HuH-7.5 (cell line): ENCODE data around the gene USH2A.

Source experiments
- DNase-seq: peaks from one replicate; pipeline ENCODE4 v3.0.0; 2011; ENCODE audit warnings: low spot score

The USH2A gene

GRCh38 chr1:216270086-216270773 lies 153.0 kb downstream of the USH2A start:
- no peak for DNase-seq

DNA sequence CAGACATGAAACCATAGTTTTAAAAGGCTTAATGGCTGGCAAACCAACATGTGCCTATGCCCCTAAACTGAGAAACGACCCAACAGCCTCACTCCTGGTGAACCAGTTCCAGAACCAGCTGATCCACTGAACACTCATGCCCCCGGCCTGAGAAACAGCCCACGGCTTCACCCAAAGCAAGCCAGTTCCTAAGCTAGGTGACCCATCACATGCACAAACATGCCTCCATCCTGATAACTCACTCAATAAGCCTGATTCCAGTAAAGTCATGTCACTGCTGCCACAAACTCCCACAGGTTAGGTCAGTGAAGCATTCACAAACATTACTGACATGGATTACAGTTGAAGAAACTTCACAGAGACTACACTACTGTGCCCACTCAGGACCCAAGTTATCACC lies 161.6 kb downstream of the USH2A start:
- DNase-seq, result no peak

DNA sequence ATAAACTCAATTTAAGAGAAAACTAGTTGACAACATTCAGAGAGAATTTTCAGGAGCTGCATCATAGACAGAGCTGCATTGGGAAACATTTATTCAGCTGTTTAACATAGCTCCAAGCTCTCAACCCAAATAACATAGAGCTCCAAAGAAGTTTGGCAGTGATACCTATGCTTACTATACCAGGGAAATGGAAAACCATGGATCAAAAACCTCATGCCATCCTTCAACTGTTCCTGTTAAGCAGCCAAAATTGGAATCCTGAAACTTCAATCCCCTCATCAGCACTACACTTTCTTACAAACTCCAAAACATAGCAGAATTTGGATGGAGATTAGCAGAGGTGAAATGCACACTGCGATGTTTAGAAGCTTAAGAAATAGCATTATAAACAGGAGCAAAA lies 164.4 kb downstream of the USH2A start:
- no peak for DNase-seq

DNA sequence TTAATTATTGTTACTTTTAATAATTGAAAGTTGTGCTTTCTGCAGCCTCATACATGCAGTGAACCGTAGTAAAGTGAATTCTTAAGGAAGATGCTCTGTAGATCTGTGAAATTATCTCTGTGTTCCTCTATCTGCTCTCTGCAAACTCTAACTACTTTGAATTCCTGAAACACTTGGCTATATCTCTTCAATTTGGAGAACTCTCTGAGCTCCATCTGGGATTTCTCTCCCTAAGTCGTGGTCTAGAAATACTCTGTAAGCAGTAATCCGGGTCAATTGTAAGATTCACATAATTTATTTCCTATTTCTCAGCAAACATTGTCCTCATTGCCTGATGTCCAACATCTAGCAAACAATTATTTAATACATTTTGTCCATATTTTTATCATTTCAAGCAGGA lies 164.9 kb downstream of the USH2A start:
- no peak for DNase-seq

DNA sequence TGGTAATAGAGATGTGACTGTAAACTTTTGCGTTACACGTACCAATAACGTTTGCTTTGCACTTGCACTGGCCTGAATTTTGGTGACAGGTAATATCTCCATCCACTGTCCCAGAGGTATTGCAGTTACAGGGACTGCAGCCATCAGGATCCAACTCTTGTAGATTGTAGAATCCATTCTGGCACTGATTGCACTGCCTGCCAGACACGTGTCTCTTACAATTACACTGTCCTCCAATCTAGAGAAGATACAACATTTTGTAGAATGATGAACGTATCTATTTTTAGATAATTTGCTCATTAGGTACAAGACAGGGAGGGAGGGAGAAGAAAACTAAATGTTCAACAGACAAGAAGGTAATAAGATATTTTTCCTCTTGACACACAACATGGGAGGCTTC lies 172.4 kb downstream of the USH2A start:
- no peak for DNase-seq

DNA sequence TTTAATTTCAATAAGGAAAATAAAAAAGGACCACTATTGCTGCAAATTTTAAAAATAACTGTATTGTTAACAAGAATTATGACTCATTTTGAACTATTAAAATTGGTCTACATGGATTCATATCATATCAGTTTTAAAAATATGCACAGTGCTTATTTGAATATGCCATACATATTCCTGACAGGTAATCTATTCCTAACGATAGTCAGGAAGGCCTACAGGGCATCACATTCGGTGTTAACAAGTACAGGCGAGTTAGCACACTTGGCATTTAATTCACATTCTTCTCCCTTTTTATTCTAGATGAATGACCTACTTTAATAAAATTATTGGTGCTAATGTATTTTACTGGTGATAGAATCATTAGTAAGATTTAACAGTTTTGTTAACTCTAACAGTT lies 174.6 kb downstream of the USH2A start:
- no peak for DNase-seq

GRCh38 chr1:216247937-216248336 lies 175.3 kb downstream of the USH2A start:
- no peak for DNase-seq

GRCh38 chr1:216246577-216247203 lies 176.6 kb downstream of the USH2A start:
- DNase-seq, result no peak

DNA sequence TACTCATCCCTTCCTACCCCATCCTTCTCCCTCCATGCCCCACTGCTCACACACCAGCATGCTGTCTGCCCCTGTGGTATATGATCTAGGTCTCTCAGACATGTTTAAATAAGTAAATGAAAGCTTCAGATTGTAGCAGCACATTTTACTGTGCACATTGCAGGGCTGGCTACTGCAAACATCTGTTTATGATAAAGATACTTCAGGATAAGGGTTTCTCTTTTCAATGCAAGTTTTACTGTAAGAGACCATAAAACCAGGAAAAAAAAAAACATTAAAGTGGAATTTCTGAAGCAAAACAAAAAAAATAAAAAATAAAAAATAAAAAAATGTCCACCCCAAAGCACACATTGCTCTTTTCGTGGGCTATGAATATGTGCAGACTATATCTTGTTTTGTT lies 184.4 kb downstream of the USH2A start:
- no peak for DNase-seq

DNA sequence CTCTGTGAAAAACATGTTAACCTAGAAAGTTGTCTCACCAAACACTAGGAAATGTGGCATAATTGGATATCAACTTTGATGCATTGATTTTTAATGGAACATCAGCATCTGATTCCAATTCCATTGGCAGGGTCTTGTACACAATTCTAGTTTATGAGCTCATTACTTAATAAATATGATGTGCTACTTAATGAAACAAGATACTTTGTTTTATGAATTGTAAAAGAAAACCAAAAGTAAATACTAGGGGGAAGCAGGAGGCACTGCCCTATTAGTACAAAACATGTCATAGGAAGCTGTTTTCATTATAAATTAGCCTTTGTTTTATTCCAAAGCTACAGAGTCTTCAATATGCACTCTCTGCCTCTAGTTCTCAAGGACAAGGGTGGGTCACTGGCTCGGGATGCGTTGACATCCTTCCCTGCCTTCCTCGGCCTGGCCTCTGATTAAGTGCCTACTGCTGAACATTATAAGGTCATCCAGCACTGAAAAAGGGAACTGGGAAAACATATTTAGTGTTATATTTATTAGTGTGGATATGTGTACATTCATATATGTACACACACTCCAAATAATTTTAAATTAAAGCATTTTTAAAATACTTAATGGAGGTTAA lies 185.2 kb downstream of the USH2A start:
- no peak for DNase-seq

GRCh38 chr1:216224233-216224632 lies 199.0 kb downstream of the USH2A start:
- DNase-seq, result no peak

- no peak for DNase-seq
Measured at GRCh38 chr1:216223486-216223885, 199.8 kb downstream of the USH2A start.

- no peak for DNase-seq
Measured at GRCh38 chr1:216222288-216222687, 201.0 kb downstream of the USH2A start.

DNA sequence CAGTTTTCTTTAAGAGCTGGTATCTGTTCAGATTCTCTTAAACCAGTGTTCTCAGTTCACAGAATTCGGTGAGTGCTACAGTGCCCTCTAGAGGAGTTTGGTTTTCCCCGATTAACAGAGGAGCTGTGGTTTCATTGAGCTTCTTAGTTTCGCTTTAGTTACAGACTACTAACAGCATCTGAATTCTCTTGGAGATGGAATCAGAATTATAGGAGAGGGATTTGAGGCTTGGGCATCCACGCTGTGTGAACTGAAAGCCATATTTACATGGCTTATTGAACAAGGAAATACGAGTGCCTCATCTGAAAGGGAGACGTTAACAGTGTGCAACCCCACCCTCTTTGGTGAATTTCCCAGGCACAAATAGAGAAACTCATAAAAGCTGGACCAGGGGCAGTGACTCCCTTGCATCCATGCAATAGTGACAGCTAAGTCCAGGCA lies 202.0 kb downstream of the USH2A start:
- no peak for DNase-seq

DNA sequence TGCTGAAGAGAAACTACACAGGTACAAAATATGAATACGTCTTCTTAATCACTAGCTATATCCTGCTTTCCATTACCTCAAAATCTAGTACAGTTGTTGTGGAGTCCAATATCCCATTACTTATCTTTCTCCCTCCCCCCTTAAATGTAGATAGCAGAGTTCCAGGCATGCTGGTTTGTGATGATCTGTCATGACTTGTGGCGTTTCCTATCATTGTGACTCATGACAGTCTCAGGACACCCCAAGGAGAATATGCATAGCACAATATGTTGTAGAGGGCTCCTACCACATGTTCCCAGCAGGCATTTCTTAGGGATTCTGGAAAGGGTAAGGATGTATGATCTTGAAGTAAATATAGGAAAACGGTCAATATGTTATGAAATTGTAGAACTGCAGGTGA lies 206.9 kb downstream of the USH2A start:
- DNase-seq, result no peak

GRCh38 chr1:216215169-216215568 lies 208.1 kb downstream of the USH2A start:
- no peak for DNase-seq

DNA sequence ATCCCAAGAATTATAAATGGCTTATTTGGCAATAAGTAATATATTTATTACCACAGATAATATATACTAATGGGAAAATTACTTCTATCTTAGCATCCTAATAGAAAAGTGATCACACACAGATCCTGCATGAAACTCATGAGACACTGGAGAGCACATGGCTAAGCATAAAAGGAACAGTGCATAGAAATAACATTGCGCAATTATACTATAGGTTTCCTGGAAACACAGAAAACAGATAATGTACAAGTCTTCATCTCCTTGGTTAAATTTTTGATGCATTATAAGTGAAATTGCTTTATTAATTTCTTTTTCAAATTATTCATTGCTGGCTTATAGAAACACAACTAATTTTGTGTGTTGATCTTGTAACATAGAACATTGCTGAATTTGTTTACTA lies 210.4 kb downstream of the USH2A start:
- DNase-seq, result no peak

DNA sequence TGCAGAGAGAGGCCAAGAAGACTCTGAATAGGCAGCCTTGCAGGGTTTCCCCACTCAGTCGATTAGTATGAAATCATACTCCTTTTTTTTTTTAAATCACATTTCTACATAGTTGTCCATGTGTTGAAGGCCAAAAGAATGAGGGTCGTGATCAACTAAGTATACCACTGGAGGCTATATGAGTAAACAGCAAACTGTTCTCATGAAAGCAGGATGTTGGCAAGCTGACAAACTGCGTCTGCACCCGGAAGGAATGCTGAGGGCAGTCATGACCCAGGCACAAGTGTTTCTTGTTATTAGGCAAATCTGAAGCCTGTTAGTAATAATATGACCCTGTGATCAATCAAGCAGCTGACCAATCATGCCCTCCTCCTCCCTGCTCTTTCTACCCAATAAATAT lies 213.2 kb downstream of the USH2A start:
- no peak for DNase-seq

DNA sequence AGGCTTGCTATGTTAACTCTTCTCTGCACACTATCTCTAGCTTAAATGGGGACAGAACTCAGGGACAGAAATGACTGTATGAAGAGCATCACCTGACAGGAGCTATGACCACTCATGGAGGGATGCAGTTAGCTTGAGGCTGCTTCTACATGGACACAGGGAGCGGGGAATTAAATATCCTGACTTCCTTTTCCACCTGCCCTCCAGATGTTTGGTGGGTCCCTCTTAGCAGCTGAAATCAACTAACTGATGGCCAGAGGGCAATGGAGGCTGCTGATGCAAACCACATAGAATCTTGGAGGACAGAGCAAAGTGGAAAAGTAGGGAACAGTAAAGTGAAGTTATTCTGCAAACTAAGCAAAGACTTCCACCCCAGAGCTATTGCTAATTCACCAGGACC lies 214.1 kb downstream of the USH2A start:
- no peak for DNase-seq

DNA sequence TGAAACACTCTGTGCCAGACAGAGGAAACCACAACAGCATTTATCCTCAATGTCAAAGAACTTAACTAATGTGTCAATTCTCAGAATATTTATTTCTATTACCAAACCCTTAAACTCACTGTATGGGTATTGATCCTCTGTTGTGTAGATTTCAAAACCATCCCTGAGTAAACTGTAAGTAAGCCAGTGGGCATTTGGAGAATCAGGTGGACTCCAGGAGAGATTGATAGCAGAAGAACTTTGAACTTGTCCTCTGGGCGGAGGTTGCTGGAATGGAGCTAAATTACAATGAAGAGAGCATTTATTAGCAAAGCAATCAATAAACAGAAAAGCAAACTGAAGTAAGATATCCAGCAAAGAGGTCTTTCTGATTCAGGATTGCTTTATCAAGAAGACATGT lies 216.1 kb downstream of the USH2A start:
- peak; percentile 23 for DNase-seq

- DNase-seq, result no peak
Measured at GRCh38 chr1:216205176-216205575, 218.1 kb downstream of the USH2A start.

- DNase-seq, result no peak
Measured at GRCh38 chr1:216201946-216202345, 221.3 kb downstream of the USH2A start.

DNA sequence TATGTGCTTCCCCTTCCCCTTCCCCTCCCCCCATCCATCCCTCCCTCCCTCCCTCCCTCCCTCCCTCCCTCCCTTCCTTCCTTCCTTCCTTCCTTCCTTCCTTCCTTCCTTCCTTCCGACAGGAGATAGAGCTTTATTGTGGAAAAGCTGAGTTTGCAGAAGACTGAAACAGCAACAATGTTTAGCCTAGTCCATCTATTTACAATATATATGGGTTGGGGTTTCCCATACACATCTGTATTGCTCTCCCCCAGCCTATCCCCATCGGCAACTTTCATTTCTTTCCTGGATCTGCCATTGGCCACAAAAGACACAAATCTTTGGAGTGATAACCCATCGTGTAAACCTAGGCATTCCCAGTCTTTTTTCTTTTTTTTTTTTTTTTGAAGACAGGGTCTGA lies 222.3 kb downstream of the USH2A start:
- DNase-seq, result no peak

- no peak for DNase-seq
Measured at GRCh38 chr1:216194721-216195120, 228.5 kb downstream of the USH2A start.
